ENCODE results near the gene EIF4G3. TPM values are rescaled to one million over a fixed set of nuclear protein-coding genes. Genes with fewer than 3 reads are reported as not detected.

EIF4G3 gene
- total RNA-seq, 4 donors from 2014 or later, result 41.2 to 57.3 (median 50.0) TPM

GRCh38 chr1:20887246-20887645 lies 289.5 kb downstream of the EIF4G3 start:
- 88 to 91% methylated on average over 2 of the region's 2 CpGs for WGBS, 2 donors
- Histone ChIP-seq H3K27me3 (no peaks in the 10 kb centered on the region), H3K4me1 (no peaks in the 10 kb centered on the region)

GRCh38 chr1:20885121-20885520 lies 291.6 kb downstream of the EIF4G3 start:
- Histone ChIP-seq H3K4me3 (no peak overlapping the region), H3K36me3 (peaks cover 0 to 57% (median 0%) of the 10 kb centered on the region in 3 donors), H3K27ac (no peak overlapping the region), H3K4me1 (no peaks in the 10 kb centered on the region), H3K9me3 (no peaks in the 10 kb centered on the region), H3K27me3 (no peaks in the 10 kb centered on the region)
- no peak for TF ChIP-seq POLR2A (IDR thresholded peaks at IDR 0.05)
- no peak for TF ChIP-seq EP300 (IDR thresholded peaks at IDR 0.05)
- no peak for TF ChIP-seq CTCF (IDR thresholded peaks at IDR 0.05)
- DNase-seq (ENCODE audit: low spot score in 2 of 2), result no peak
- WGBS, 2 donors, result 87% methylated on average over 3 of the region's 3 CpGs

More at GRCh38 chr1:20887246-20887645, 289.5 kb downstream of the EIF4G3 start:
- DNase-seq (ENCODE audit: low spot score in 2 of 2), result no peak
- no peaks in the 10 kb centered on the region for H3K9me3 ChIP-seq
- peaks cover 0 to 50% (median 0%) of the 10 kb centered on the region in 3 donors for H3K36me3 ChIP-seq
- H3K4me3 ChIP-seq, result no peak overlapping the region
- no peak overlapping the region for H3K27ac ChIP-seq
- no peak for TF ChIP-seq POLR2A (IDR thresholded peaks at IDR 0.05)
- no peak for TF ChIP-seq CTCF (IDR thresholded peaks at IDR 0.05)
- no peak for TF ChIP-seq EP300 (IDR thresholded peaks at IDR 0.05)

GRCh38 chr1:20884513-20884912 lies 292.2 kb downstream of the EIF4G3 start:
- Histone ChIP-seq H3K36me3 (peaks cover 0 to 57% (median 0%) of the 10 kb centered on the region in 3 donors), H3K27ac (no peak overlapping the region), H3K4me3 (no peak overlapping the region), H3K4me1 (no peaks in the 10 kb centered on the region), H3K9me3 (no peaks in the 10 kb centered on the region), H3K27me3 (no peaks in the 10 kb centered on the region)
- DNase-seq (ENCODE audit: low spot score in 2 of 2), result no peak
- no peak for TF ChIP-seq CTCF (IDR thresholded peaks at IDR 0.05)
- no peak for TF ChIP-seq EP300 (IDR thresholded peaks at IDR 0.05)
- no peak for TF ChIP-seq POLR2A (IDR thresholded peaks at IDR 0.05)
- WGBS, 2 donors, result 88 to 90% methylated on average over 3 of the region's 3 CpGs

GRCh38 chr1:20883766-20884165 lies 292.9 kb downstream of the EIF4G3 start:
- Histone ChIP-seq H3K9me3 (no peaks in the 10 kb centered on the region), H3K4me1 (no peaks in the 10 kb centered on the region), H3K4me3 (no peak overlapping the region), H3K36me3 (peaks cover 0 to 62% (median 4%) of the 10 kb centered on the region in 3 donors), H3K27me3 (no peaks in the 10 kb centered on the region), H3K27ac (no peak overlapping the region)
- 76 to 78% methylated on average over 3 of the region's 3 CpGs for WGBS, 2 donors
- TF ChIP-seq POLR2A (IDR thresholded peaks at IDR 0.05) (no peak), EP300 (IDR thresholded peaks at IDR 0.05) (no peak), CTCF (IDR thresholded peaks at IDR 0.05) (no peak)
- no peak for DNase-seq (ENCODE audit: low spot score in 2 of 2)

GRCh38 chr1:20882837-20883236 lies 293.9 kb downstream of the EIF4G3 start:
- Histone ChIP-seq H3K27ac (no peak overlapping the region), H3K4me1 (no peaks in the 10 kb centered on the region), H3K27me3 (no peaks in the 10 kb centered on the region), H3K36me3 (peaks cover 0 to 72% (median 7%) of the 10 kb centered on the region in 3 donors), H3K9me3 (no peaks in the 10 kb centered on the region), H3K4me3 (no peak overlapping the region)
- TF ChIP-seq CTCF (IDR thresholded peaks at IDR 0.05) (no peak), EP300 (IDR thresholded peaks at IDR 0.05) (no peak), POLR2A (IDR thresholded peaks at IDR 0.05) (no peak)
- WGBS, 2 donors, result 94 to 96% methylated on average over 5 of the region's 5 CpGs
- DNase-seq (ENCODE audit: low spot score in 2 of 2), result no peak
